ENCODE results near the gene SLC66A3. TPM values are rescaled to one million over a fixed set of nuclear protein-coding genes. Genes with fewer than 3 reads are reported as not detected.

The SLC66A3 gene
- total RNA-seq, 1 experiment from 2014 or later, result 12.5 TPM

GRCh38 chr2:11144077-11144737 is 11.1 kb upstream of the SLC66A3 start (continued):
- TF ChIP-seq HMGXB4 (CRISPR knock-in tag; IDR thresholded peaks at IDR 0.05) (no peak), STAT6 (CRISPR knock-in tag; conservative IDR thresholded peaks at IDR 0.05; ENCODE audit: low read depth) (no peak), ZNF671 (CRISPR knock-in tag; IDR thresholded peaks at IDR 0.05) (no peak)

- Mint-ChIP-seq H3K9me3 (peaks cover 17% of the 10 kb centered on the region), H3K36me3 (no peaks in the 10 kb centered on the region), H3K27ac (no peak overlapping the region), H3K4me3 (no peak overlapping the region), H3K4me1 (no peaks in the 10 kb centered on the region), H3K27me3 (ENCODE audit: low read depth) (no peaks in the 10 kb centered on the region)
- TF ChIP-seq USF1 (CRISPR knock-in tag; IDR thresholded peaks at IDR 0.05) (no peak), NFATC4 (CRISPR knock-in tag; IDR thresholded peaks at IDR 0.05) (no peak), KAT7 (CRISPR knock-in tag; IDR thresholded peaks at IDR 0.05; ENCODE audit: borderline replicate concordance) (no peak), ZNF263 (CRISPR knock-in tag; IDR thresholded peaks at IDR 0.05; ENCODE audit: low read depth) (no peak), GRHL2 (CRISPR knock-in tag; IDR thresholded peaks at IDR 0.05; ENCODE audit: insufficient replicate concordance, severe bottlenecking) (no peak), ATF1 (CRISPR knock-in tag; IDR thresholded peaks at IDR 0.05) (no peak), FOXP1 (CRISPR knock-in tag; IDR thresholded peaks at IDR 0.05; ENCODE audit: borderline replicate concordance) (no peak), ZNF671 (CRISPR knock-in tag; IDR thresholded peaks at IDR 0.05) (no peak), NR2C2 (CRISPR knock-in tag; IDR thresholded peaks at IDR 0.05) (no peak), ZBTB43 (CRISPR knock-in tag; IDR thresholded peaks at IDR 0.05) (no peak), IRF2 (CRISPR knock-in tag; IDR thresholded peaks at IDR 0.05; ENCODE audit: borderline replicate concordance, low read depth) (no peak)
- TF ChIP-seq, protein P1, sequence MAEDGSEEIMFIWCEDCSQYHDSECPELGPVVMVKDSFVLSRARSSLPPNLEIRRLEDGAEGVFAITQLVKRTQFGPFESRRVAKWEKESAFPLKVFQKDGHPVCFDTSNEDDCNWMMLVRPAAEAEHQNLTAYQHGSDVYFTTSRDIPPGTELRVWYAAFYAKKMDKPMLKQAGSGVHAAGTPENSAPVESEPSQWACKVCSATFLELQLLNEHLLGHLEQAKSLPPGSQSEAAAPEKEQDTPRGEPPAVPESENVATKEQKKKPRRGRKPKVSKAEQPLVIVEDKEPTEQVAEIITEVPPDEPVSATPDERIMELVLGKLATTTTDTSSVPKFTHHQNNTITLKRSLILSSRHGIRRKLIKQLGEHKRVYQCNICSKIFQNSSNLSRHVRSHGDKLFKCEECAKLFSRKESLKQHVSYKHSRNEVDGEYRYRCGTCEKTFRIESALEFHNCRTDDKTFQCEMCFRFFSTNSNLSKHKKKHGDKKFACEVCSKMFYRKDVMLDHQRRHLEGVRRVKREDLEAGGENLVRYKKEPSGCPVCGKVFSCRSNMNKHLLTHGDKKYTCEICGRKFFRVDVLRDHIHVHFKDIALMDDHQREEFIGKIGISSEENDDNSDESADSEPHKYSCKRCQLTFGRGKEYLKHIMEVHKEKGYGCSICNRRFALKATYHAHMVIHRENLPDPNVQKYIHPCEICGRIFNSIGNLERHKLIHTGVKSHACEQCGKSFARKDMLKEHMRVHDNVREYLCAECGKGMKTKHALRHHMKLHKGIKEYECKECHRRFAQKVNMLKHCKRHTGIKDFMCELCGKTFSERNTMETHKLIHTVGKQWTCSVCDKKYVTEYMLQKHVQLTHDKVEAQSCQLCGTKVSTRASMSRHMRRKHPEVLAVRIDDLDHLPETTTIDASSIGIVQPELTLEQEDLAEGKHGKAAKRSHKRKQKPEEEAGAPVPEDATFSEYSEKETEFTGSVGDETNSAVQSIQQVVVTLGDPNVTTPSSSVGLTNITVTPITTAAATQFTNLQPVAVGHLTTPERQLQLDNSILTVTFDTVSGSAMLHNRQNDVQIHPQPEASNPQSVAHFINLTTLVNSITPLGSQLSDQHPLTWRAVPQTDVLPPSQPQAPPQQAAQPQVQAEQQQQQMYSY (CRISPR knock-in tag; IDR thresholded peaks at IDR 0.05), result no peak
- TF ChIP-seq, protein P2, sequence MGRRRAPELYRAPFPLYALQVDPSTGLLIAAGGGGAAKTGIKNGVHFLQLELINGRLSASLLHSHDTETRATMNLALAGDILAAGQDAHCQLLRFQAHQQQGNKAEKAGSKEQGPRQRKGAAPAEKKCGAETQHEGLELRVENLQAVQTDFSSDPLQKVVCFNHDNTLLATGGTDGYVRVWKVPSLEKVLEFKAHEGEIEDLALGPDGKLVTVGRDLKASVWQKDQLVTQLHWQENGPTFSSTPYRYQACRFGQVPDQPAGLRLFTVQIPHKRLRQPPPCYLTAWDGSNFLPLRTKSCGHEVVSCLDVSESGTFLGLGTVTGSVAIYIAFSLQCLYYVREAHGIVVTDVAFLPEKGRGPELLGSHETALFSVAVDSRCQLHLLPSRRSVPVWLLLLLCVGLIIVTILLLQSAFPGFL (CRISPR knock-in tag; IDR thresholded peaks at IDR 0.05; ENCODE audit: borderline replicate concordance), result no peak
- ChIA-PET CTCF (interaction anchor here (0.7 to 3.3 kb wide), 4 partner anchors 12 to 312 kb away, joined by 3 to 37 read pairs (median 5); a partner anchor contains a TSS), POLR2A (no interaction called here)
- no peak for DNase-seq (ENCODE audit: low spot score)
- ATAC-seq, result no peak
Measured at GRCh38 chr2:11144738-11145079, 10.6 kb upstream of the SLC66A3 start.
